ENCODE measurements around the gene POLR2F.

- TF ChIP-seq CTCF (conservative IDR thresholded peaks at IDR 0.05 in 1 of 2, IDR thresholded peaks at IDR 0.05 in 1 of 2; ENCODE audit: extremely low read depth in 1 of 2, insufficient read depth in 1 of 2, low read depth in 1 of 2, low read length in 2 of 2) (no peak), EZH2 (IDR thresholded peaks at IDR 0.05; ENCODE audit: borderline replicate concordance, low read length) (no peak)
Observed at GRCh38 chr22:37983860-37984791, 30.6 kb downstream of the POLR2F start, which contains the start of gene SOX10.
